ENCODE results near the gene NME4.

NME4 gene

DNA sequence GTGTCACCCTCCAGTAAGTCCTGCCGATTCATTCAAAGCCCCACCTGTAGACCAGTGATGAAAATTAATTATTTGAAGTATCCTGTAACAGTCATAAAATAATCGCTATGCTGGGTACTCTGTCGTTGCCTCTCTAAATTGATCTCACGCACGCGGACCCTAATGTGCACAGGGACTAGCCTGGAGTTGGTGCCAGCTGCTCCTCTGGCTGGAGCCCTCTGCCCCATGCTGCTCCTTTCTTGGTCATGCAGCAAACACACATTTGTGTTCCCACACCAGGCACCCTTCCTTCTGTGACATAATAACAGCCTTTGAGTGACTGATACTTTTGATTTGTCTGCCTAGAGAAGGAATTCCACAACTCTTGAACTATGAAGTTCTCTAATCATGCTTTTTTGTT lies 44.4 kb downstream of the NME4 start:
- no peak for DNase-seq (ENCODE audit: low read depth)
- H3K4me3 ChIP-seq (ENCODE audit: low read depth, low read length) = no peak overlapping the region
- TF ChIP-seq, protein P1, sequence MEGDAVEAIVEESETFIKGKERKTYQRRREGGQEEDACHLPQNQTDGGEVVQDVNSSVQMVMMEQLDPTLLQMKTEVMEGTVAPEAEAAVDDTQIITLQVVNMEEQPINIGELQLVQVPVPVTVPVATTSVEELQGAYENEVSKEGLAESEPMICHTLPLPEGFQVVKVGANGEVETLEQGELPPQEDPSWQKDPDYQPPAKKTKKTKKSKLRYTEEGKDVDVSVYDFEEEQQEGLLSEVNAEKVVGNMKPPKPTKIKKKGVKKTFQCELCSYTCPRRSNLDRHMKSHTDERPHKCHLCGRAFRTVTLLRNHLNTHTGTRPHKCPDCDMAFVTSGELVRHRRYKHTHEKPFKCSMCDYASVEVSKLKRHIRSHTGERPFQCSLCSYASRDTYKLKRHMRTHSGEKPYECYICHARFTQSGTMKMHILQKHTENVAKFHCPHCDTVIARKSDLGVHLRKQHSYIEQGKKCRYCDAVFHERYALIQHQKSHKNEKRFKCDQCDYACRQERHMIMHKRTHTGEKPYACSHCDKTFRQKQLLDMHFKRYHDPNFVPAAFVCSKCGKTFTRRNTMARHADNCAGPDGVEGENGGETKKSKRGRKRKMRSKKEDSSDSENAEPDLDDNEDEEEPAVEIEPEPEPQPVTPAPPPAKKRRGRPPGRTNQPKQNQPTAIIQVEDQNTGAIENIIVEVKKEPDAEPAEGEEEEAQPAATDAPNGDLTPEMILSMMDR (IDR thresholded peaks at IDR 0.05; ENCODE audit: low read depth, low read length, missing control alignments) = no peak
- in situ Hi-C loops (cut with HindIII; ENCODE audit: low sequenced_read_pairs) = no loop called here

DNA sequence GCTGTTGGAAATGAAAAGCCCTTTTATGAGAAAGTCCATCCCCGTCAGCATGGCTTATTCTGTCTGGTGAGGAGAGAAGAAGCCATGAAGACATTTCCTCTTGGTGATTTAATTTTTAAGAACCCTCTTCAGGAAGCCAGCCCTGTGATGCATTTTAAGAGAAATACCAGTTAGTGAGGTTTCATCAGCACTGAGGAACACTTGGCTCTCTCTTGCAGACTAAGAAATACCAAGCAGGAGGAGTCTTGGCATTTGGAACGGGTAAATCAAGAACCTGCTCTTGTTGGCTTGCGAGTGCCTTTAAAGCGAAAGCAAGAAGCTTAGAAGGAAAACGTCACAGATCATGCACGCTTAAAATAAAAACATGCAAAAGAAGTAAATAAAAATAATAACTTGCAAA lies 46.0 kb downstream of the NME4 start:
- in situ Hi-C loops (cut with HindIII; ENCODE audit: low sequenced_read_pairs) = no loop called here
- DNase-seq (ENCODE audit: low read depth) = no peak
- no peak overlapping the region for H3K4me3 ChIP-seq (ENCODE audit: low read depth, low read length)
- TF ChIP-seq, protein P1 (IDR thresholded peaks at IDR 0.05; ENCODE audit: low read depth, low read length, missing control alignments) = no peak

DNA sequence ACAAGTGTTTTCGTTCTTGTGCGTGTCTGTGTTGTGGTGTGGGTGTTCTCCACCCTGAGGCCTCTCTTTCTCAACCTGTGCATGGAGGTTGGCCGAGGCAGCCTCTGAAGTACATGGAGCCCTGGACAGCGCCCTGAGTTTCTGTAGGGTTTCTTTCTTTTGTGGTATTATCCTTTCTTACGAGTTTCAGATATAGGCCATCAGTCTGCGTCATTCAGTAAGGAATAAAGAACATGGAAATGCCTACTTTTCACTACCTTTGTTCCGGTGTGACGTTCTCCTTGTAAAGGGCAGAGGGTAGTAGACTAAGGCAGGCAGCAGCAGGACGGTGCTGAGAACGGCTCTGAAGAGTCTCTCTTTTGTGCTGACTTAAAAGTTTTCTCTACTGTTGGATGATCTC lies 47.0 kb downstream of the NME4 start:
- no peak overlapping the region for H3K4me3 ChIP-seq (ENCODE audit: low read depth, low read length)
- DNase-seq (ENCODE audit: low read depth) = no peak
- TF ChIP-seq, protein P1 (IDR thresholded peaks at IDR 0.05; ENCODE audit: low read depth, low read length, missing control alignments) = no peak
- in situ Hi-C loops (cut with HindIII; ENCODE audit: low sequenced_read_pairs) = no loop called here

DNA sequence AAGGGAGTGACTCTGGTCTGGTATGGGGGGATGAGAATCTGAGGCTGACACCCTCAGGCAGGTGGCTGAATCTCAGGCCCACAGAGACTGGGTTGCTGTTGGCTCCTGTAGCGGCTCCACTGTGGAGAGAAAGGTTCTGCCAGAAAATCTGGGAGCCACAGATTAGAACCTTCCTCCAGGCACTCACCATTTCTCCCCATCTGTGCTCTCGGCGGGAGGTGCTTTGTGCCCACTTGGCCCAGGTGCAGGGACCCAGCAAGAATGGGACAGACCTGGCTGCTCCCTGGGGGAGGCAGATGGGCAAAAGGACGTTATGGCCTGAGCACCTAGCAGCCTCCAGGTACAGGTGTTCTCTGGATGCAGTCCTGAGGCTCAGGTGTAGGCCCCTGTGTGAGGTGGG lies 48.6 kb downstream of the NME4 start:
- DNase-seq (ENCODE audit: low read depth) = no peak
- TF ChIP-seq, protein P1 (IDR thresholded peaks at IDR 0.05; ENCODE audit: low read depth, low read length, missing control alignments) = no peak
- in situ Hi-C loops (cut with HindIII; ENCODE audit: low sequenced_read_pairs) = no loop called here
- H3K4me3 ChIP-seq (ENCODE audit: low read depth, low read length) = no peak overlapping the region

All from astrocyte of the cerebellum (primary cell).